Measurements from ENCODE around the gene CFAP97.

DNA sequence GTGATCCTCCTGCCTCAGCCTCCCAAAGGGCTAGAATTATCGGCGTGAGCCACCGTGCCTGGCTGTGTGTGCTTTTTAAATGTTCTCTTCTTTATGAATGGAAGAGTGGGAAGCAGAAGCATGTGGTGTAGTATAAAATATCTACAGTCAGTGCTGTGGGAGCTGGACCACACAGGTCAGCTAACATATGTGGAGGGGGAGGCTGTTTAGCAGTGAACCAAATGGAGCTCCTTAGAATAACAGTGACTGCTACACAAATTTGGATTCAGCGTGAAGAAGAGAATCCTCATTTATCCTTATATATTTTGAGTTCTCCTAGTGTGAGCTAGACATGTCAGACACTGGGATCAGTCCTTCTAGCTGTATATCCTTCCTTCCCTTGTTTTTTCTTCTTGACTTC is 8.8 kb upstream of the CFAP97 start:
- no peak for TF ChIP-seq POLR2AphosphoS5 (IDR thresholded peaks at IDR 0.05)
- TF ChIP-seq, protein P1, sequence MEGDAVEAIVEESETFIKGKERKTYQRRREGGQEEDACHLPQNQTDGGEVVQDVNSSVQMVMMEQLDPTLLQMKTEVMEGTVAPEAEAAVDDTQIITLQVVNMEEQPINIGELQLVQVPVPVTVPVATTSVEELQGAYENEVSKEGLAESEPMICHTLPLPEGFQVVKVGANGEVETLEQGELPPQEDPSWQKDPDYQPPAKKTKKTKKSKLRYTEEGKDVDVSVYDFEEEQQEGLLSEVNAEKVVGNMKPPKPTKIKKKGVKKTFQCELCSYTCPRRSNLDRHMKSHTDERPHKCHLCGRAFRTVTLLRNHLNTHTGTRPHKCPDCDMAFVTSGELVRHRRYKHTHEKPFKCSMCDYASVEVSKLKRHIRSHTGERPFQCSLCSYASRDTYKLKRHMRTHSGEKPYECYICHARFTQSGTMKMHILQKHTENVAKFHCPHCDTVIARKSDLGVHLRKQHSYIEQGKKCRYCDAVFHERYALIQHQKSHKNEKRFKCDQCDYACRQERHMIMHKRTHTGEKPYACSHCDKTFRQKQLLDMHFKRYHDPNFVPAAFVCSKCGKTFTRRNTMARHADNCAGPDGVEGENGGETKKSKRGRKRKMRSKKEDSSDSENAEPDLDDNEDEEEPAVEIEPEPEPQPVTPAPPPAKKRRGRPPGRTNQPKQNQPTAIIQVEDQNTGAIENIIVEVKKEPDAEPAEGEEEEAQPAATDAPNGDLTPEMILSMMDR (IDR thresholded peaks at IDR 0.05; ENCODE audit: poor library complexity, severe bottlenecking), result no peak
- no peak for TF ChIP-seq EZH2 (IDR thresholded peaks at IDR 0.05; ENCODE audit: borderline replicate concordance, insufficient read depth, low read length, poor library complexity, severe bottlenecking)
- no peak for TF ChIP-seq SMC3 (conservative IDR thresholded peaks at IDR 0.05; ENCODE audit: poor library complexity)
- no peak for TF ChIP-seq TAF1 (IDR thresholded peaks at IDR 0.05; ENCODE audit: low read depth)
- no peak for TF ChIP-seq MXI1 (conservative IDR thresholded peaks at IDR 0.05; ENCODE audit: poor library complexity, severe bottlenecking)
- TF ChIP-seq EP300 (conservative IDR thresholded peaks at IDR 0.05; ENCODE audit: poor library complexity, severe bottlenecking), result no peak
- no peak for TF ChIP-seq RAD21 (conservative IDR thresholded peaks at IDR 0.05)
